Liver (tissue), 9 donors: Measurements from ENCODE around the gene PPFIA4. TPM values are rescaled to one million over a fixed set of nuclear protein-coding genes. Genes with fewer than 3 reads are reported as not detected.

Experiments used
- DNase-seq: peaks from one replicate; pipeline ENCODE4 v3.0.0-alpha.2; 2017; ENCODE audit warnings: low spot score
- H3K27ac ChIP-seq, 2 donors: one replicate each; pipeline ENCODE4 v1.7.0; 2013; ENCODE audit warnings: inconsistent platforms in 2 of 2, low read length in 2 of 2, control low read depth in 1 of 2, low read depth in 1 of 2, mild to moderate bottlenecking in 1 of 2
- H3K27me3 ChIP-seq, 4 donors: one replicate each; pipeline versions ENCODE4 v1.6.1 to v1.7.0; 2013; ENCODE audit warnings: low read length in 3 of 4, inconsistent platforms in 1 of 4, mild to moderate bottlenecking in 1 of 4, moderate library complexity in 1 of 4; ENCODE audit not compliant: control insufficient read depth in 4 of 4, insufficient read depth in 4 of 4
- H3K36me3 ChIP-seq, 4 donors: one replicate each; pipeline versions ENCODE4 v1.6.1 to v1.7.0; 2013; ENCODE audit warnings: low read length in 3 of 4, mild to moderate bottlenecking in 3 of 4, low read depth in 1 of 4, moderate library complexity in 1 of 4; ENCODE audit not compliant: control insufficient read depth in 4 of 4, insufficient read depth in 3 of 4
- H3K4me1 ChIP-seq, 4 donors: one replicate each; pipeline versions ENCODE4 v1.6.1 to v1.7.0; 2013; ENCODE audit warnings: low read length in 3 of 4, mild to moderate bottlenecking in 3 of 4, moderate library complexity in 1 of 4; ENCODE audit not compliant: control insufficient read depth in 4 of 4, insufficient read depth in 4 of 4
- H3K4me3 ChIP-seq, 3 donors: one replicate each; pipeline versions ENCODE4 v1.6.1 to v1.7.0; 2013; ENCODE audit warnings: low read length in 3 of 3, control low read depth in 1 of 3, low read depth in 1 of 3, mild to moderate bottlenecking in 1 of 3
- H3K9ac ChIP-seq, 2 donors: one replicate each; pipeline ENCODE4 v1.7.0; 2013; ENCODE audit warnings: low read length in 2 of 2, mild to moderate bottlenecking in 2 of 2, moderate library complexity in 2 of 2, control low read depth in 1 of 2, low read depth in 1 of 2
- H3K9me3 ChIP-seq, 4 donors: one replicate each; pipeline versions ENCODE4 v1.6.1 to v1.7.0; 2013; ENCODE audit warnings: low read length in 3 of 4; ENCODE audit not compliant: control insufficient read depth in 4 of 4
- EGR1 ChIP-seq, 2 donors: IDR thresholded peaks; 2 replicates each; pipeline ENCODE4 v1.6.1; 2016 to 2018; ENCODE audit warnings: antibody characterized with exemption in 2 of 2, low read depth in 2 of 2
- FOXA1 ChIP-seq: IDR thresholded peaks from 2 replicates; pipeline ENCODE4 v1.6.1; 2016; ENCODE audit warnings: antibody characterized with exemption
- FOXA2 ChIP-seq: IDR thresholded peaks from 2 replicates; pipeline ENCODE4 v1.6.1; 2016; ENCODE audit warnings: antibody characterized with exemption
- GABPA ChIP-seq, 2 donors: IDR thresholded peaks in 1 of 2; conservative IDR thresholded peaks in 1 of 2; 2 replicates each; pipeline ENCODE4 v1.6.1; 2016; ENCODE audit warnings: antibody characterized with exemption in 2 of 2, mild to moderate bottlenecking in 1 of 2, moderate library complexity in 1 of 2
- HNF4A ChIP-seq, 2 donors: conservative IDR thresholded peaks; 2 replicates each; pipeline ENCODE4 v1.6.1; 2016; ENCODE audit warnings: antibody characterized with exemption in 2 of 2, mild to moderate bottlenecking in 2 of 2
- JUND ChIP-seq, 2 donors: IDR thresholded peaks; 2 replicates each; pipeline ENCODE4 v1.6.1; 2016; ENCODE audit warnings: antibody characterized with exemption in 2 of 2
- NR2F2 ChIP-seq: IDR thresholded peaks from 2 replicates; pipeline ENCODE4 v1.6.1; 2016; ENCODE audit warnings: antibody characterized with exemption
- REST ChIP-seq: IDR thresholded peaks from 2 replicates; pipeline ENCODE4 v1.6.1; 2016; ENCODE audit warnings: antibody characterized with exemption, mild to moderate bottlenecking
- SP1 ChIP-seq: IDR thresholded peaks from 2 replicates; pipeline ENCODE4 v1.6.1; 2018; ENCODE audit warnings: antibody characterized with exemption, mild to moderate bottlenecking
- YY1 ChIP-seq: IDR thresholded peaks from 2 replicates; pipeline ENCODE4 v1.6.1; 2016; ENCODE audit warnings: antibody characterized with exemption, mild to moderate bottlenecking
- WGBS: extraction: QIAGEN DNeasy Blood & Tissue Kit; methylation state at CpG from one replicate; pipeline ENCODE4 v1.1.7; 2013; 5-methylcytosine and 5-hydroxymethylcytosine counted together
- polyA plus RNA-seq, 2 donors: library from polyadenylated mRNA; stranded (reverse) in 1 of 2; unstranded in 1 of 2; fragments of 200-250 nt in 1 of 2; fragments of >200 nt in 1 of 2; fragmentation: Nextera tagmentation in 1 of 2; extraction: Ambion mirVana in 1 of 2; gene quantifications; one replicate each; pipeline versions ENCODE4 v1.2.1 to v1.2.3, GENCODE V29; 2013 to 2015
- total RNA-seq, 2 donors: library from RNA; depleted of rRNA; stranded (reverse); fragments of >200 nt; gene quantifications; one replicate each; pipeline ENCODE4 v1.2.3, GENCODE V29; 2014
- TF ChIP-seq, protein P1 (sequence below): fragments of 150-350 bp; IDR thresholded peaks from 2 replicates; pipeline ENCODE4 v1.5.1; 2017; ENCODE audit warnings: improper control_type of control experiment, low read depth, low read length; ENCODE audit not compliant: missing input control
- TF ChIP-seq, protein P2 (sequence below): IDR thresholded peaks from 2 replicates; pipeline ENCODE4 v1.6.1; 2016; ENCODE audit warnings: antibody characterized with exemption
- donor health status: healthy.
- donor health status: healthy.
- donor health status: healthy.
- donor health status: healthy.
- donor health status: healthy.

PPFIA4 gene
- total and polyA plus RNA-seq, 4 donors, result 0.07 to 0.33 (median 0.15) TPM

DNA sequence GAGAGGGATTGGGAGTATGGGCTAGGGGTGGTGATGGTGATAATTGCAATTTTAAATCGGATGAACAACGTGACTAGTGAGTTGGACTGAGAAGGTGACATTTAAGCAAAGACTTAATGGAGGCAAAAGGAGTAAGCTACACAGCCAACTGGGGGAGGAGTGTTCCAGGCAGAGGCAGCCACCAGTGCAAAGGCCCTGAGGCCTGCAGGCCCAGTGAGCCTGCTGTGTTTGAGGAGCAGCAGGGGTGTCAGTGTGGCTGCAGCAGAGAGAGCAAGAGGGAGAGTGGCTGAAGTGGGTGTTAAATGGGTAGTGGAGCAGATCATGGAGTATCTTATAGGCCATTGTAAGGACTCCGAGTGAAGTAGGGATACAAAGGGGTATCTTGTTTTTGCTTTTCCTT, 40.7 kb downstream of the PPFIA4 start:
- no peaks in the 10 kb centered on the region for H3K36me3 ChIP-seq
- no peak overlapping the region for H3K27ac ChIP-seq
- DNase-seq, result no peak
- H3K27me3 ChIP-seq, result no peaks in the 10 kb centered on the region
- WGBS, result 91% methylated on average over 3 of the region's 3 CpGs
- no peaks in the 10 kb centered on the region for H3K4me1 ChIP-seq
- no peak overlapping the region for H3K4me3 ChIP-seq
- no peak overlapping the region for H3K9ac ChIP-seq
- no peaks in the 10 kb centered on the region for H3K9me3 ChIP-seq
- TF ChIP-seq, protein P1, sequence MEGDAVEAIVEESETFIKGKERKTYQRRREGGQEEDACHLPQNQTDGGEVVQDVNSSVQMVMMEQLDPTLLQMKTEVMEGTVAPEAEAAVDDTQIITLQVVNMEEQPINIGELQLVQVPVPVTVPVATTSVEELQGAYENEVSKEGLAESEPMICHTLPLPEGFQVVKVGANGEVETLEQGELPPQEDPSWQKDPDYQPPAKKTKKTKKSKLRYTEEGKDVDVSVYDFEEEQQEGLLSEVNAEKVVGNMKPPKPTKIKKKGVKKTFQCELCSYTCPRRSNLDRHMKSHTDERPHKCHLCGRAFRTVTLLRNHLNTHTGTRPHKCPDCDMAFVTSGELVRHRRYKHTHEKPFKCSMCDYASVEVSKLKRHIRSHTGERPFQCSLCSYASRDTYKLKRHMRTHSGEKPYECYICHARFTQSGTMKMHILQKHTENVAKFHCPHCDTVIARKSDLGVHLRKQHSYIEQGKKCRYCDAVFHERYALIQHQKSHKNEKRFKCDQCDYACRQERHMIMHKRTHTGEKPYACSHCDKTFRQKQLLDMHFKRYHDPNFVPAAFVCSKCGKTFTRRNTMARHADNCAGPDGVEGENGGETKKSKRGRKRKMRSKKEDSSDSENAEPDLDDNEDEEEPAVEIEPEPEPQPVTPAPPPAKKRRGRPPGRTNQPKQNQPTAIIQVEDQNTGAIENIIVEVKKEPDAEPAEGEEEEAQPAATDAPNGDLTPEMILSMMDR, result no peak
- TF ChIP-seq YY1 (no peak), EGR1 (IDR thresholded peaks at IDR 0.05; ENCODE audit: low read depth in 2 of 2) (no peak), REST (no peak), GABPA (IDR thresholded peaks at IDR 0.05 in 1 of 2, conservative IDR thresholded peaks at IDR 0.05 in 1 of 2) (no peak), SP1 (no peak)

- no peaks in the 10 kb centered on the region for H3K4me1 ChIP-seq
- no peak overlapping the region for H3K4me3 ChIP-seq
- no peak for DNase-seq
- H3K36me3 ChIP-seq, result no peaks in the 10 kb centered on the region
- TF ChIP-seq JUND (IDR thresholded peaks at IDR 0.05), result no peak
- no peak for TF ChIP-seq FOXA1
- no peak for TF ChIP-seq NR2F2
- TF ChIP-seq FOXA2, result no peak
- TF ChIP-seq, protein P2, sequence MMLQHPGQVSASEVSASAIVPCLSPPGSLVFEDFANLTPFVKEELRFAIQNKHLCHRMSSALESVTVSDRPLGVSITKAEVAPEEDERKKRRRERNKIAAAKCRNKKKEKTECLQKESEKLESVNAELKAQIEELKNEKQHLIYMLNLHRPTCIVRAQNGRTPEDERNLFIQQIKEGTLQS, result no peak
- no peak for TF ChIP-seq YY1
- no peak for TF ChIP-seq HNF4A (conservative IDR thresholded peaks at IDR 0.05)
- H3K27me3 ChIP-seq, result no peaks in the 10 kb centered on the region
- H3K27ac ChIP-seq, result no peak overlapping the region
- no peak overlapping the region for H3K9ac ChIP-seq
- H3K9me3 ChIP-seq, result no peaks in the 10 kb centered on the region
- WGBS, result 56% methylated on average over 4 of the region's 4 CpGs
These were observed 42.9 kb downstream of the PPFIA4 start for GRCh38 chr1:203069030-203069747.
